ENCODE measurements around the gene LYRM2.

The LYRM2 gene, protein sequence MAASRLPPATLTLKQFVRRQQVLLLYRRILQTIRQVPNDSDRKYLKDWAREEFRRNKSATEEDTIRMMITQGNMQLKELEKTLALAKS

DNA sequence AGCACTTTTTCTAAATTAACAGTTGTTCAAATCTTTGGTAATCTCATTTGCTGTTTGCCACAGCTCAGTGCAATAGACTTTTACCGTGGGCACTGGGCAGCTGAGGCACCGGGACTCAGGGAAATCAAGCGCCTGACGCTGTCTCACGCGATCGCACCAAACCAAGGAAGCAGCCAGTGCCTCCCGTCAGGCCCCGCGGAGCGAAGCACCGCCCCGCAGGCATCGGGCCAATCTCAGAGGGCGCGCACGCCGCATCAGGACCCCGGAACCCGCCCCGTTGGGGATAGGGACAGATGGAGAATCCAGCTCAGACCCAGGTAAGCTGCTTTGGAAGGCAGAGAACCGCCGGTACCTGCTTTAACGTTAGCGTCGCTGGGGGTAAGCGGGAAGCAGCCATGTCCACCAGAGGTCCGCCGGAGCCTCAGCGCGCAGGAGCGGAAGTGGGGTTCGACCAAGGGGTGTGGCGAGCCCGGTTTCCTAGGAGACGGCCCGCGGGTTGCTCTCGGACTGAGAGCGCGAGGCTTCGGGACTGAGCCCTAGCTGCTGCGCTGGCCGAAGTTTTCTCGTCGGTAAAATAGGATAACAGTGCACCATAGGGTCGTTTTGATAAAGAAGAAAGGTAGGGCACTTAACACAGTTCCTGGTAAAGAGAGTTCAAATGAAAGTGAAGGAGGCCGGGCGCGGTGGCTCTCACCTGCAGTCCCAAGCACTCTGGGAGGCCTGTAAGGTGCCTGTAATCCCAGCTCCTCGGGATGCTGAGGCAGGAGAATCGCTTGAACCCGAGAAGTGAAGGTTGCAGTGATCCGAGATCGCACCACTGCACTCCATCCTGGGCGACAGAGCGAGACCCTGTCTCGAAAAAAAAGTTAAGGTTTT is at the start of gene LYRM2:
Gene LYRM2 (minus strand): TSS at position 428 of the 876 bp plus-strand sequence. CDS start 31 bp downstream, at position 397.
- peak; percentile 89 for DNase-seq (ENCODE audit: low spot score)

DNA sequence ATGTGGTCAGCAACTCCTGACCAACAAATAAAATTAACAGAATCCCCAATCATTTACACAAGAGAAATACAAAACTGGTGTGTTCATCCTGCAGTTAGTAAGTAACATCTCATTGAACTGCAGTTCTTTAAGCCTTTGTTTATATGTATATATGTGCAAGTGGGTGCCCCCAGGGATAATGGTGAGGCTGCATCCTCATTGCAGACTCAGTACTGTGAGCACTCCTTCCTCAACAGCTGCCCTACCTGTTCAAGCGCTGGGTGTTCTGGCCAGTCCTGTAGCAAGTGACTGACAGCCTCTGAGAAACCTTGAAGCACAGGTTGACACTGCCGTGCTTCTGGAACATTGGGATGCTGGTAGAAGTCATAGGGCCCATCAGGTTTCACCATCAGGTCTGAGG is 49.8 kb upstream of the LYRM2 start:
- no peak for DNase-seq (ENCODE audit: low spot score)

DNA sequence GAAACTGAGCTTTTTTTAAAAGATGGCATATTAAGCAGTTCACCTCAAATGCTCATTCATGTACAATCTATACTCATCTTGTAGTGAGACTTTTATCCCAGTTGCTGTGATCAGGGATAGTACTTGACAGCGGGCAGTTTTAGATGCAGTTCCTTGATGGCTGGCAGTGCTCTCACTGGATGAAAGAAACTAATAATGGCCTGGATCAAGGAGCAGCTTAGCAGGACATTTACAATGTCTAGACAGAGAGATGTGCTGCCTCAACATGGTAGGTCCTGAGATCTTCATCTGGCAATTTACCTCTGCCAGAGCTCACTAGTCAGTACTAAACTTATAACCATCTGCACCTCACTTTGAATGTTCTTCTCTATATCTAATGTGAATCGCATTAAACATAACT is 46.8 kb upstream of the LYRM2 start:
- DNase-seq (ENCODE audit: low spot score) = no peak

DNA sequence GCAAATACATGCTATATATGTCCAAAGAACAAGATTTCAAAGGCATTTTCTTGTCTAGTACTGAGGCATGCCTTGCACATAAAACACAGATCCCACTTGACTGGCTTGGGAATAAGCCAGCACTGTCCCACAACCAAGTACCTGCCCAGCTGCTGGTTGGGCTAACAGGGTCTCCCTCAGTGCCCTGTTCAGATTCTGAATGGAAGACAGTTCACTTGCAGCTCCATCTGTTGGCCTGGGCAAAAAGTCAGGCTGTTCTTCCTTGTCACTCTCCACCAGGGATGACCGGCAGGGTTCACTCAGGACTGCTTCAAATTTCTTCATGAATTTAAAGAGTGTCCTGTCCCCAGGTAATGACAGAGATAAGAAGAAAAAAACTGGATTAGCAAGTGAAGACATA is 44.4 kb upstream of the LYRM2 start:
- no peak for DNase-seq (ENCODE audit: low spot score)

DNA sequence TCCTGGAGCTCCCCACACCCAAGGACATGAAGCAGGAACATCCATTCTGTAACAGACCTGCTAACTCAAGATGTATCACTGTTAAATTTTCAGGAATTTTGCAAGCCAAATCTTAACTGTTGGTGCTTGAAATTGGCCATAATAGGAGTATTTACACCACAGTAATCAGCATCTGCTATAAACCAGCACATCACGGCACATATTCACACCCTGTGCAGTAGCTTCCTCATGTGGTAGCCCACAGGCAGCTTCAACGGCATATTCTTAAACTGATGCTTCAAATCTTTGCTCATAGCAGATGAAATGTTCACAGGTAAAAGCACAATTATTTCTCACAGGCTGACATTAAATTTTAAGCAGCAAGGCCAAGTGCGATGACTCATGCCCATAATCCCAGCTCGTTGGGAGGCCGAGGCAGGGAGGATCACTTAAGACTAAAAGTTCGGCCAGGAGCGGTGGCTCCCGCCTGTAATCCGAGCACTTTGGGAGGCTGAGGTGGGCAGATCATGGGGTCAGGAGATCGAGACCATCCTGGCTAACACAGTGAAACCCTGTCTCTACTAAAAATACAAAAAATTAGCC is 43.5 kb upstream of the LYRM2 start:
- no peak for DNase-seq (ENCODE audit: low spot score)

DNA sequence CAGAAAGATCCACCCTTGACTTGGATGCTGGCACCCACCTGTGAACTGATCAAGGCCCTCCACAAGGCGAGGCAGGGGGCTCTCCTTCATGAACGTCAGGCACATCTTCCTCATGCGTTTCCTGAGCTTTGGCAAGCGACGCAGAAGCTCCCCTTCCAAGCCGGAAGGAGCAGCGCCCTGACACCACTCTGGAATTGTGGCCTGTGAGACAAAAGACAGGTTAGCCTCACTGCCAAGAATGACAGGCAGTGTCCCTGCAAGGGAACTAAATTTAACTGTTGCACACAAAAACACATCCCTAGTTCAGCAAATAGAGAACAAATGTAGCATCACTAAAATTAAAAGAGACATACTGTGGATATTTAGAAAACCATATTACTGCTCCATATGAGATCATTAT is 42.0 kb upstream of the LYRM2 start:
- no peak for DNase-seq (ENCODE audit: low spot score)

DNA sequence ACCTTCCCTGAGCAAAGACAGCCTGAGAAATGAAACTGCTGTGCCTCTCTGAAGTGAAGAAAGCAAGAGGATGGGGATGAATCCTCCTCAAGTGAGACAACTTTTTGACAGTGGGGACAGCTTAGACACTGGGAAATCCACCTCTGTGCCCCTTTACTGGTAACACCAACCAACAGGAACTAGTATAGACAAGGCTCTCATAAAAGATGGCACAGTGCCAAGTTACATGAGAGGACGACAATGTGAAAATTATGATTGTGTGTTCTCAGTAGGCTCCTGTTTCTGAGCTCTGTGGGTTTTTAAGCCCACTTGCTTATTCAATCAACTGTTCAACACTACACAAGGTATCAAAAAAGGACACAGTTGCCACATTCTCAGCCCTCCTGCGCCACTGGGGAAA is 41.6 kb upstream of the LYRM2 start:
- DNase-seq (ENCODE audit: low spot score) = no peak

DNA sequence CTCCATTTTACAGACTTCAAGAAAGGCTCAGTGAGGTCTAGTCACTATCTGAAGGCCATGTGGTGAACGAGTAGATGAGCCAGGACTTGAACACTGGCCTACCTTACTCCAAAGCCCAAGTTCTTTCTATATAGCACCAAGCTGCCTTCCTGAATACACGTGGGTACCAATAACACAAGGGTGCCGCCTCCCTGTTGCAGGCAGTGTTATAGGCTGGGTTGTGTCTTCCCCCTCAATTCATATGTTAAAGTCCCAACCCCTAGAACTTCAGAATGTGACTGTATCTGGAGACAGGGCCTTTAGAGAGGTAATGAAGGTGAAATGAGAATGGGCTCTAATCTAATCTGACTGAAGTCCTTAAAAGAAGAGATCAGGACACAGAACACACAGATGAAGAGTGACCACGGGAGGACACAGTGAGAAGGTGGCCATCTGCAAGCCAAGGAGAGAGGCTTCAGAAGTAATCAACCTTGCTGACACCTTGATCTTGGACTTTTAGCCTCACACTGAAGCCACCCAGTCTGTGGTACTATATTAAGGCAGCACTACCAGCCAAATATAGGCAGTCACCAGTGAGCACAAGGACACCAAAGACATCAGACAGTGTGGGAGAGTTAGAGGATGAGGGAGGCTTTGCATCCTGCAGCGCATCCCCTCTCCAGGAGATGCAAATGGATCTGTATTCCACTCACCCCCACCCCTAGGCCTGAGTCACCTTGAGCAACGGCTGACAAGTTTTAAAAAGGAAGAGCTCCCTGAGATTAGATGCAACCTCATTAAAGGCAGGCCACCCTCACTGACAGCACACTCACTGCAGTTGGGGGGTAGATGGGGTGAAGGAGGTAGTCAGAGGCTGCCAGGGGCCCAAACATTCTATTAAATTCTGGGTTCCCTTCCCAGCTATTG is 40.9 kb upstream of the LYRM2 start:
- no peak for DNase-seq (ENCODE audit: low spot score)

DNA sequence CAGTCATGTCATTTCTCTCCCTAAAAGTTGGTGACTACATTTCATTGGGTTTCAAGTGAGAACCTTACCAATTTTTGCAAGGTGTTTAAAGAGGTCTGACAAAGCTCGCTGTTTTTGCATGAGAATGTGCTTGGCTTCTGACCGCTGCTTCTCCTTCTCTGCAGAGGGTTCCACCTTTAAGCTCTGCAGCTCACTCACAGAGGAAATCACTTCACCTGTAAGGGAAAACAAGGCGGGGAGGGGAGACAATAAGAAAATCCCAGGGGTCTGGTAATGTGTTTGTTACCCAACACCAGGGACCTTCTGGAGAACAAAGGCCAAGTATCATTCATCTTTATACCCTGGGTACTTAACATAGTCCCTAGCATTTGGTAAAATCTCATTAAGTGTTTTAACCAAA is 40.0 kb upstream of the LYRM2 start:
- no peak for DNase-seq (ENCODE audit: low spot score)

DNA sequence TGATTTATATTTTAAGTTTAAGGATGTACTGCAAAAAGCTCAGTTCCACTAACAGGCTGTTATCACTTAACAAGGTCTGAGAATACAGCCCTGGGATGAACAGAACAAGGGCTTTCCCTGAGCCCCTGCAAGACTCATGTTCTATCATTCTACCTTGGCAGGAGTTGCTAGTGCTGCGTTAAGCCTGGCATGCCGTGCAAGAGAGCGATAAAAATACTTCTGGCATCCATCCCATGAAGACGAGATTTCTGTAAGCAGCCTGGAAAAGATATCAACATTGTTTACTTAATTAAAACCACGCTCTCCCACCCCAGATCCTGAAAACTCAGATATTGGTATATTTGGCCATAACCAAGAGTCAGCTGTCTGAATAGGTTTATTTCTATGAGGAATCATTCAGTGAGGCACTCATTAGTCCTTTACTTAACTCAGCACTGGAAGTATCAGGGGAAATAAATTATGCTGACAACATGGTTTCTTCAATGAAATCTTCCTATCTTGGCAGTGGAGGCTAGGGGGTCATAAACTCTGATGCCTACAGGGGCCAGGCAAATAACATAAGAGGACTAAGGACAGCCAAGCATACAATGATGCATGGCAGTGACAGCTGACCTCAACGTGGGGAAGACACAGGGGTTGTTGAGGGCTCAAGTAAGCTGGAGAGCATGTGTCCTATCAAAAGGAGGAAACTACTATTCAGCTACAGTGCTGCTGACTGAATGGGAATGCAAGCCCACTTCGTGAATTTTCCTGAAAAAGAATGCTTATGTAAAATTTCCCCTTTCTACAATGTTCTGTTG is 37.6 kb upstream of the LYRM2 start:
- DNase-seq (ENCODE audit: low spot score) = no peak

DNA sequence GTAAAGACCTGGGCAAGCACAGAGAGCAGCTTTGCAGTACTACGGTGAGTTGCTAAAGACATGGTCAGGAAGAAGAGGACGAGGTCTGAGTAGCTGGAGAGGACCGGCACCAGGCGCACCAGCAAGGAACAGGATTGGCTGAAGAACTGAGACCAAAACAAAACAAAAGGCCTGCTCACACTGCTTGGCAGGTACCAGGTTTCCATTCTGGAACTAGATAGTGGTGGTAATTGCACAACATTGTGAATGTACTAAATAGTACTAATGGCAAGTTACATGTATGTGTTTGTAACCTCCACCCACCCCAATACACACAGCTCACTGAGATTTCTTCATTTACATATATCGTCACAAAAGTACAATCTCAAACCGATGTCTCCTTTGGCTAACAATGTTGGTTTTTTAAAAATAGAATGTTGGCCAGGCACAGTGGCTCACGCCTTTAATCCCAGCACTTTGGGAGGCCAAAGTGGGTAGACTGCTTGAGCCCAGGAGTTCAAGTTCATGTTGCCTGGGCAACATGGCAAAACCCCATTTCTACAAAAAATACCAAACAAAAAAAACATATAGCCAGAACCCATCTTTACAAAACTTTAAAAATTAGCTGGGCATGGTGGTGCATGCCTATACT is 32.5 kb upstream of the LYRM2 start:
- no peak for DNase-seq (ENCODE audit: low spot score)

DNA sequence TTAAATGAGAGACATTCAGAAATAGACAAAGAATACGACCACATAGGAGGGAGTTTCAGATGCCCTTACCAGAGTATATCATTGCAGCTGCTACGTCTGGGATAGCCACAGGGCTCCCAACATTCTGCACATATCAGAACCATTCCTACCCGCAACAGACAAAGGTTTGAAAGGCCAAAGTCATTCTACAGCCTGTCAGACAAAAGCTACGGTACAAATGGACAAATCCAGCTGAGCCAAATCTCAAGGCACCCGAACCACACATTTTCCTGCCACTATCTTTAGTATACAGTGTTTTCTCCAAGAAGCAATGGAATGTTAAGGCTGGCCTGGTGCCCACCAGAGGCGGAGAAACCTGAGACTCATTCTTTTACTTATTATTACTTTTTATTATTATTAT is 30.5 kb upstream of the LYRM2 start:
- DNase-seq (ENCODE audit: low spot score) = no peak

DNA sequence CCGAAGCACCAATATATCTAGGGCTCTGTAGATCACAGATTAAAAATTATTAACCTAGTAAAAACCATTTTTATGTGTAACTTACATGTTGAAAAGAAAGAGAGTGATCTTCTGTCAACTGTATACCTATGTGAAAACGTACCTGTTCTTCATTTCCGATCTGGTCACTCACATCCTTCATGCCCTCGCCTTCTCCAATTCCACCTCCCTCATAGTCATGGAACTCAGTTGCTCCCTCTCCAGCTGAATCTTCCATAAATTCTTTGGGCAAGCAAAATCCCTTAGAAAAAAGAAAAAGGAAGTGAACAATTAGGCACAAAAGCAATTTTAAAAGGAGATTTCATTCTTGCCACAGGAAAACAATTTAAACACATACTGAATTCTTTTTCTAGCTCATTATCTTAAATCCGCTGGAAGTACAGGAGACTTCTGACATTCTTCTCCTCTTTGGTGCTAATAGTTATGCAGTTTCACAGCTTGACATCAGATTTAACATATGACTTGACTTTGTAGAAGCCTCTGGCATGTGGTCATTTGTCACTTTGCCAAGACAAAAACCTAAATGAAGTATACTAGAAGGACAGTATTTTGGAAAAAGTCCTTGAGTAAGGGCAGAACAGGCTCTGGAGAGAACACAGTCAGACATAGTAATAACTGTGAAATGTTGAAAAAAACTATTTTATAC is 29.5 kb upstream of the LYRM2 start:
- DNase-seq (ENCODE audit: low spot score) = no peak

DNA sequence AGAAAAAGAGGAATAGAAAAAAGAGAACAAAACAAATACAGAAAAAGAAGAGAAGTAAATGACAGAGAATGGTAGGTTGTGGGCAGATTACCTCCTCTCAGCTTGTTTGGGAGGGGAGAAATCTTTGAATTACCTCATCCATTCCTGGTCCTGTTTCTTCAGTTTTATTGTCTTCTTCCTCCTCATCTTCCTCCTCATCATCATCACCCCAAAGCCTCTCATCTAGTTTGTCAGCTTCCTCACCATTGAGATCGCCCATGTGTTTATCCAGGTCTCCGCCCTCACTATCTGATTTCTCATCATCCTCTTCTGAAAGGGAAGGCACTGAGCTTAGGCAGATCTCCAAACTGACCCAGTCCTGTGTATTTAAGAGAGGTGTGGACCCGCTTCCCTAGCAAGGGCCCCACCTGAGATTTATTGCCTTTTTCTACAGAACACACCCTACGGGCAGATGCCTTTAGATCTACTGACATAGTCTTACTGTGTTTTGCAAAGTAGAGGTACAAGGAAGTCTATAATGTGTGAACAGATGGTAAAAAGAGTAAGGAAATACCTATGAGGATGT is 24.2 kb upstream of the LYRM2 start:
- DNase-seq (ENCODE audit: low spot score) = no peak

DNA sequence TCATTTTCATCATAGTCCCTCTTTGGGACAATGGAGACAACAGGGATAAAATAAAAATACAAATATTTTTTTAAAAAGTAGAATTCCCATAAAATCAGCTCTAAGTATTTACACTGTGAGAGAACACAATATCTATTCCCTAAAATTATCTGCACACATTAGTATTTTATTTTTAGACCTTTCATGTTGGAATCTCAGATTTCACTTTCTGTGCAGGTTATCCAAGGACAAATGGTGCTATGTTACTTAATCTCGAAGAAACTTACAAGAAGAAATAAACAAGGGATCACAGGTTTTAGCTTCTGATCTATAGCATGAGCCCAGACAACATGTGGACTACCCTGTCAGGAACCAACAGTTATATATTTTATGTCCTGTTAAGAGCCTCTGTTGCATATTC is 23.0 kb upstream of the LYRM2 start:
- DNase-seq (ENCODE audit: low spot score) = no peak

DNA sequence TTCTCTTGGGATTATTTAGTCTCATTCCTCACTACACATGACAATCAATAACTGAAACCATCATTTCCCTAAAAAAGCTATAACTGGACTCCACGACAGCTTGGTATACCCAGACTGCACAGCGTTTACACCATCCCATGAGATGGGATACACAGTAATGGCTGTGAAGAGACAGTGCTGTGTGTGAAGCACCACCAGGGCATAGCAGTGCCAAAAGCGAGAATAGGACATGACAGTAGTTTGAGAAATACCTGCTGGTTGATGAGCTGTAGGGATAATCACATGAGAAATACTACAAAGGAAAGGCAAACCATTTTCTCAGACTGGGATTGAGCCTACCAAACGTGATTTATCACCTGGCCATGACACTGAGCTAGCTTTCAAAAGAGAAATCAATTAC is 22.4 kb upstream of the LYRM2 start:
- no peak for DNase-seq (ENCODE audit: low spot score)

DNA sequence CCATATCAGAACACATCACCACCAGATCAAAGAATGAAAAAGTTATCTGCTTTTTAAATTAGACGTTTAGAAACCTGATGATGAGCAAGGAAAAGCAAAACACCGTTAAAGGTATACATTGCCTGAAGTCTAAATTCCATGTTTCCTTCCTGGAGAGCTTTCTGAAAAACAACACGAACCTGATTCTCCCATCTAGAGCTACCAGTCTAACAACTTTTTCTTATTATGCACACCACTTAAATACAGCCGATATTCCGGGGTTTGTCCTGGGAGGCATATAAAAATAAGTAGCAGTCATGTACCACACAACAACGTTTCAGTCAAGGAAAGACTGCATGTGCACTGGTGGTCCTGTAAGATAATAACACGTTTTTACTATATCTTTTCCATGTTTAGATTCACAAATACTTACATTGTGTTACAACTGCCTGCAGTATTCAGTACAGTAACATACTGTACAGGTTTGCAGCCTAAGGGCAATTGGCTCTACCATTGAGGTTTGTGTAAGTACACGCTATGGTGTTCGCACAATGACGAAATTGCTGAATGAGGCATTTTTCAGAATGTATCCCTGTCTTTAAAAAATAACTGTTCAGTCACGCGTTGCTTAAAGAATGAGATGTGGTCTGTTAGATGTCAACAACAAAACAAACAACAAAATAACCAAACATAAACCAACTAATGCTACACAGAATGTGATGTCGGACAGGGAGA is 19.1 kb upstream of the LYRM2 start:
- no peak for DNase-seq (ENCODE audit: low spot score)

DNA sequence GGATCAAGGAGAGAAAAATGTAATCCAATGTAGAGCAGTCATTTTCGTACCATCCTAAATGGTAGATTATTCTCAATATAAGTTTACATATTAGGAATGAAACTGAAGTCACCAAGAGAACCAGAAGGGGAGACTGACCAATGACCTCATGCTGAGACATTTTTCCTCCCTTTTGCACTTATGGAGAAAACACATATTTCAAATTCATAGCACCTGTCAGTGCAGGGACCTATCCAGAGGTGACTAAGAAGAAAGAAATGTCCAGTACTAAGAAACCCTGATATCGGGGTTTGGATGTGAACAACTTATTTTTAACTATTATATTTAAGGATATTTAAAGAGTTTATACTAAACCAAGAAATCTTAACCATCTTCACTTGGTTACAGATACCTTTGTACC is 16.6 kb upstream of the LYRM2 start:
- no peak for DNase-seq (ENCODE audit: low spot score)

DNA sequence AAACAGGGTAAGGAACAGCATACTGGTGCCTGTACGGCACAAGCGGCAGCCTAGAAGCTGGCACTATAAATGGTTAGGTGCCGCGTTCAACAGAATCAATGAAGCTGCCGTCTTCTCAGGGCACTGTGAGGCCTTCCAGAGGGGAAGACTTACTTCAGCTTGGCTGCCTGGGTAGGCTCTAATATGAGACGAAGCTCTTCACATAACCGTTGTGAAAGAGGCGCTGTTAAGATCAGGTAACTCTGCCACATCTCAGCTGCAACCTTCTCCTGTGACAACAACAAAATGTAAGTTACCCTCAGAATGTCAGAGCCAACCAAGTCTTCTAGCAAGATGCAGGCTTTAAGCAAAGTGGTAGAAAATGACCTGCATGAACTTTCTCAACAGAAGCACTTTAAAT is 12.0 kb upstream of the LYRM2 start:
- no peak for DNase-seq (ENCODE audit: low spot score)

DNA sequence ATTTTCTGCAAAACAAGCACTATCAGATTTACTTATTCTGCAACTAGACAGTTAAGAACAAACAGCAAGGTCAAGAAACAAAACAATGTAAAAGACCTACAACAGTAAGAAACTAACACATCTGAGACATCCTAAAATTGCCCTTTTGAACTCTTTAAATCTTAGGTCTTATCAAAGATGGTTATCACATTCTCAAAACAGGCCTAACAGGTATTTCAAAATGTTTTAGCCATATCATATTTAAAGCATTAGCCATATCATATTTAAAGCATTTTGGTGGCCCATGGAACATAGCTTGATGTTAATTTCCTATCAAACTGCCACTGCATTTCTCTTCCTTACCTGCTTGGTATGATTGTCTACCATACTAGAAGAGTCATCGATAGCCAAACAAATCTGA is 11.1 kb upstream of the LYRM2 start:
- no peak for DNase-seq (ENCODE audit: low spot score)
